Measurements from ENCODE around the gene CDK14. TPM values are rescaled to one million over a fixed set of nuclear protein-coding genes. Genes with fewer than 3 reads are reported as not detected.

CDK14 gene
- total RNA-seq, 2 donors from 2014 or later: 10.8 to 14.6 TPM

DNA sequence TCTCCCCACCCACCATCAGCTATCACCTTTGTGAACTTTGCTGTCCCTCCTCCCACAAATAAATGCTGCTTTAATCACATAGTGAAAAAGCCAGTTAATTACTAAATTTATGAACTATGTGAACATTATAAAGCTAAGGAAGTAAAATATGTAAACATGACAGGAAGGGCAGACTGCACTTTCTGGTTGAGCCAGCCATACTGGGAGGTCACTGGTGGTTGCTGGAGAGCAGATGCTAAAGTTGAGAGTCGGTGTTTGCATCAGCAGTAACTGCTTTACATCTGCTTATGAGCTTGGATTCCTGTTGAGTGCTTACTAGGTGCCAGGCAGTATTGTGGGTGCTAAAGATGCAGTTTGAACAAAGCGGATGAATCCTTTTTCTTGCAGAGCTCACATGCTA, 458.3 kb downstream of the CDK14 start:
- TF ChIP-seq, protein P1, sequence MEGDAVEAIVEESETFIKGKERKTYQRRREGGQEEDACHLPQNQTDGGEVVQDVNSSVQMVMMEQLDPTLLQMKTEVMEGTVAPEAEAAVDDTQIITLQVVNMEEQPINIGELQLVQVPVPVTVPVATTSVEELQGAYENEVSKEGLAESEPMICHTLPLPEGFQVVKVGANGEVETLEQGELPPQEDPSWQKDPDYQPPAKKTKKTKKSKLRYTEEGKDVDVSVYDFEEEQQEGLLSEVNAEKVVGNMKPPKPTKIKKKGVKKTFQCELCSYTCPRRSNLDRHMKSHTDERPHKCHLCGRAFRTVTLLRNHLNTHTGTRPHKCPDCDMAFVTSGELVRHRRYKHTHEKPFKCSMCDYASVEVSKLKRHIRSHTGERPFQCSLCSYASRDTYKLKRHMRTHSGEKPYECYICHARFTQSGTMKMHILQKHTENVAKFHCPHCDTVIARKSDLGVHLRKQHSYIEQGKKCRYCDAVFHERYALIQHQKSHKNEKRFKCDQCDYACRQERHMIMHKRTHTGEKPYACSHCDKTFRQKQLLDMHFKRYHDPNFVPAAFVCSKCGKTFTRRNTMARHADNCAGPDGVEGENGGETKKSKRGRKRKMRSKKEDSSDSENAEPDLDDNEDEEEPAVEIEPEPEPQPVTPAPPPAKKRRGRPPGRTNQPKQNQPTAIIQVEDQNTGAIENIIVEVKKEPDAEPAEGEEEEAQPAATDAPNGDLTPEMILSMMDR (IDR thresholded peaks at IDR 0.05): no peak
- H3K9me3 ChIP-seq: no peaks in the 10 kb centered on the region
- no peaks in the 10 kb centered on the region for H3K27me3 ChIP-seq (replicated peaks; ENCODE audit: insufficient read depth)
- no peak for DNase-seq (ENCODE audit: low spot score)
- H3K27ac ChIP-seq: no peak overlapping the region
- peak; percentile 50 for ATAC-seq (ENCODE audit: insufficient number of reproducible peaks, low FRiP score, low read depth)
- peaks cover 0 to 10% of the 10 kb centered on the region in 2 donors for H3K4me1 ChIP-seq (ENCODE audit: control insufficient read depth in 1 of 2, low read depth in 2 of 2)
- H3K4me3 ChIP-seq: no peak overlapping the region
- no peaks in the 10 kb centered on the region for H3K36me3 ChIP-seq

DNA sequence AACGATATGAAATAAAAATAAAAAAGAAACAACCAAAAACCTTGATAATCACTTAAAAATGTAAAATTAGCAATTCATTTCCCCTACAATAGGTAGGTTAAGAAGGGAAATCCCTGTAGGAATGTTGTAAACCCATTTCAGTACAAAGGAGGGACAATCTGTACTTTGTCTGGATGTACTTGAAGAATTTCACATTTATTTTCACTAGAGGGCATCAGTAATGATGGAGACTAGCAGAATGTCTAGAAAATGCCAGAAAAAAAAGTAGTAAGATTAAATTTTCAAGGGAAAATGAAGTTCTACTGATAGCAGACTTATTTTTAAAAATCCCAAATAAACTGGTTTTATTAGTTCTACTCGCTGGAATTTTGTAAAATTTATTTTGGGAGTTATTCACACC, 459.1 kb downstream of the CDK14 start:
- Histone ChIP-seq H3K36me3 (no peaks in the 10 kb centered on the region), H3K27ac (no peak overlapping the region), H3K9me3 (no peaks in the 10 kb centered on the region), H3K4me1 (ENCODE audit: control insufficient read depth in 1 of 2, low read depth in 2 of 2) (peaks cover 0 to 10% of the 10 kb centered on the region in 2 donors), H3K27me3 (replicated peaks; ENCODE audit: insufficient read depth) (no peaks in the 10 kb centered on the region), H3K4me3 (no peak overlapping the region)
- TF ChIP-seq, protein P1 (IDR thresholded peaks at IDR 0.05): peak; percentile 22
- ATAC-seq (ENCODE audit: insufficient number of reproducible peaks, low FRiP score, low read depth): no peak
- no peak for DNase-seq (ENCODE audit: low spot score)

DNA sequence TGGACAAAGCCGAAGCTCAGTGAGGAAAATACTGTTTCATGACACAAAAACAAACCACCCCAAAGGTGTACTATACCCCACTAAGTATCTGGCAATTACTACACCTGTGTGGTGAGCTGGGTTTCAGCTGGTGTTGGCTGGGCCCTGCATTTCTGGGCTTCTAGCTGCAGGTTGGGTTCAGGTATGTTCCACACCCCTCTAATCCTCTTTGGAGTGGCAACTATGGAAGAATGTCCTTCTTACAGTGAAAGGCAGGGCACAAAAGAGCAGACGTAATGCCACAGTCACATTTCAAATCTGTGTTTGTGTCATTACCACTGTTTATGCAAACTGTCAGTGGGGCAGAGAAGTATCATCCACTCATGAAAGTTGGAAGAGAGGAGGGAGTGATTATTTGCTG, 466.6 kb downstream of the CDK14 start:
- Histone ChIP-seq H3K36me3 (no peaks in the 10 kb centered on the region), H3K27ac (no peak overlapping the region), H3K9me3 (no peaks in the 10 kb centered on the region), H3K4me1 (ENCODE audit: control insufficient read depth in 1 of 2, low read depth in 2 of 2) (no peaks in the 10 kb centered on the region), H3K4me3 (no peak overlapping the region), H3K27me3 (replicated peaks; ENCODE audit: insufficient read depth) (no peaks in the 10 kb centered on the region)
- TF ChIP-seq, protein P1 (IDR thresholded peaks at IDR 0.05): no peak
- DNase-seq (ENCODE audit: low spot score) (no peak), ATAC-seq (ENCODE audit: insufficient number of reproducible peaks, low FRiP score, low read depth) (no peak)

DNA sequence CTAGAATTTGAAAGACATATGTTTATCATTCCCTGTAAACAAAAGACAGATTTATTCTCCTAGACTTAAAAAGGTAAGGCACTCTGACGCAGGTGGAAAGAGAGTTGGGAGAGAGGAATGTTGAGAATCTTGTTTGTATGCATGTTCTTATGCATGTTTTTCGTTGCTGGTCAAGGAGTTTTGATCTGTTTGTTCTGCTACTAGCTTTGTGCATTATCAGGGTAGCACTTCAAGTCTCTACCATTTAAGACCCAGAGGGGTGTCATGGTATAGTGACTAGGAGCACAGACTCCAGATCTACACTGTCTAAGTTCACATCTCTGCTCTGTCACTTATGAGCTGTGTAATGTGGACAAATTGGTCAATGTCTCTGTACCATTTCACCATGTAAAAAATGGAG, 467.9 kb downstream of the CDK14 start:
- H3K27me3 ChIP-seq (replicated peaks; ENCODE audit: insufficient read depth): no peaks in the 10 kb centered on the region
- no peak overlapping the region for H3K27ac ChIP-seq
- H3K4me3 ChIP-seq: no peak overlapping the region
- no peaks in the 10 kb centered on the region for H3K9me3 ChIP-seq
- DNase-seq (ENCODE audit: low spot score) (no peak), ATAC-seq (ENCODE audit: insufficient number of reproducible peaks, low FRiP score, low read depth) (no peak)
- no peaks in the 10 kb centered on the region for H3K36me3 ChIP-seq
- TF ChIP-seq, protein P1 (IDR thresholded peaks at IDR 0.05): no peak
- H3K4me1 ChIP-seq (ENCODE audit: control insufficient read depth in 1 of 2, low read depth in 2 of 2): no peaks in the 10 kb centered on the region

DNA sequence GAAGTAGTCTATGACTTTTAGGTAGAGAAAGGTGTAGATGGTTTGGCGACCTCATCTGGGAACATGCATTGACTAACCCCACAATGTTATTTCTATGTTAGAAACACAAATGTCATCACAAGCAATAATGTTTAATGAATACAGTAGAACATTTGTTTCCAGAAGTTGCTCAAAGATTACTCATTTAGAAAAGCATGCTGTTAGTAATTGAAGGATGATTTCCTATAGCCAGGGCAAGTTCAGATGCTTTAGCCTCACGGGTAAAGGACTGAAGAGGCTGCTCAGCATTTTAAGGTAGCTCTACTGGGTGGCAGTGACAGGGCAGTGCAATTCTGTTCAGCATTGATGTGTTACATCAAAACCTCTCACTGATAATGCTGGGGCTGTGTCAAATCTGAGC, 468.8 kb downstream of the CDK14 start:
- Histone ChIP-seq H3K27ac (no peak overlapping the region), H3K36me3 (no peaks in the 10 kb centered on the region), H3K27me3 (replicated peaks; ENCODE audit: insufficient read depth) (no peaks in the 10 kb centered on the region), H3K4me1 (ENCODE audit: control insufficient read depth in 1 of 2, low read depth in 2 of 2) (no peaks in the 10 kb centered on the region), H3K4me3 (no peak overlapping the region), H3K9me3 (no peaks in the 10 kb centered on the region)
- TF ChIP-seq, protein P1 (IDR thresholded peaks at IDR 0.05): no peak
- no peak for DNase-seq (ENCODE audit: low spot score)
- ATAC-seq (ENCODE audit: insufficient number of reproducible peaks, low FRiP score, low read depth): no peak

All from thoracic aorta (tissue), 2 donors.